ENCODE measurements around the gene MYO1B. TPM values are rescaled to one million over a fixed set of nuclear protein-coding genes. Genes with fewer than 3 reads are reported as not detected.

MYO1B gene
- total and polyA plus RNA-seq, 2 experiments from 2014 or later, result 26.4 to 70.6 TPM

DNA sequence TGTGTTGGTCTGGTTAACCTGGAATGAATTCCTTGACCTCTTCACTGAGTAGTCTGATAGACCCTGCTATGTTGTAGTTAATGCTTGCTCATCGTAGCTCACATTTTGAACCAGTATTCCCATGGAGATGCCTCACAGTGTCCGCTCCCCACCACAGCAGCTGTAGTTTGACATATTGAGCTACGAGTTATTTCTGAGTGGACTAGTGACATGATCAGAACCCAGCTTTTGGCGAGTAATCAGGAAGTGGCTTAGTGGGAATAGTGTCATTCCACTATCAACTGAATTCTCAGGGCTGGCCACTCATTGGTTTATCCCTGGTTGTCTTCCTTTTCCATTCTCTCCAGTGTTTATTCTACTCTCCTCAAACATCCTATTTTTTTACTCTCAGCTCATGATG, 102.7 kb downstream of the MYO1B start:
- Histone ChIP-seq H2AFZ (no peak overlapping the region), H3K36me3 (ENCODE audit: insufficient read depth) (no peaks in the 10 kb centered on the region), H3K4me2 (no peak overlapping the region), H3K27ac (ENCODE audit: low read depth) (no peak overlapping the region), H3K79me2 (replicated peaks; ENCODE audit: insufficient read depth) (0 out of 2 replicates have a peak, but pooled peaks cover 12% of the 10 kb centered on the region), H4K20me1 (replicated peaks; ENCODE audit: insufficient read depth) (no peaks in the 10 kb centered on the region; the same call in 1 of the 2 replicates), H3K9me2 (ENCODE audit: insufficient read depth) (no peaks in the 10 kb centered on the region), H3F3A (replicated peaks; ENCODE audit: low read depth) (no peaks in the 10 kb centered on the region), H3K4me3 (no peak overlapping the region), H3K27me3 (ENCODE audit: insufficient read depth) (no peaks in the 10 kb centered on the region), H3K4me1 (ENCODE audit: insufficient read depth) (no peaks in the 10 kb centered on the region)
- no peak for TF ChIP-seq NANOG (IDR thresholded peaks at IDR 0.05; ENCODE audit: borderline replicate concordance)
- TF ChIP-seq EZH2 (IDR thresholded peaks at IDR 0.05; ENCODE audit: low read depth, unreplicated experiment), result no peak
- no peak for TF ChIP-seq ZNF462 (CRISPR knock-in tag; IDR thresholded peaks at IDR 0.05)
- TF ChIP-seq, protein P1, sequence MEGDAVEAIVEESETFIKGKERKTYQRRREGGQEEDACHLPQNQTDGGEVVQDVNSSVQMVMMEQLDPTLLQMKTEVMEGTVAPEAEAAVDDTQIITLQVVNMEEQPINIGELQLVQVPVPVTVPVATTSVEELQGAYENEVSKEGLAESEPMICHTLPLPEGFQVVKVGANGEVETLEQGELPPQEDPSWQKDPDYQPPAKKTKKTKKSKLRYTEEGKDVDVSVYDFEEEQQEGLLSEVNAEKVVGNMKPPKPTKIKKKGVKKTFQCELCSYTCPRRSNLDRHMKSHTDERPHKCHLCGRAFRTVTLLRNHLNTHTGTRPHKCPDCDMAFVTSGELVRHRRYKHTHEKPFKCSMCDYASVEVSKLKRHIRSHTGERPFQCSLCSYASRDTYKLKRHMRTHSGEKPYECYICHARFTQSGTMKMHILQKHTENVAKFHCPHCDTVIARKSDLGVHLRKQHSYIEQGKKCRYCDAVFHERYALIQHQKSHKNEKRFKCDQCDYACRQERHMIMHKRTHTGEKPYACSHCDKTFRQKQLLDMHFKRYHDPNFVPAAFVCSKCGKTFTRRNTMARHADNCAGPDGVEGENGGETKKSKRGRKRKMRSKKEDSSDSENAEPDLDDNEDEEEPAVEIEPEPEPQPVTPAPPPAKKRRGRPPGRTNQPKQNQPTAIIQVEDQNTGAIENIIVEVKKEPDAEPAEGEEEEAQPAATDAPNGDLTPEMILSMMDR (conservative IDR thresholded peaks at IDR 0.05; ENCODE audit: low read depth in 2 of 2), result no peak
- TF ChIP-seq JUNB (IDR thresholded peaks at IDR 0.05; ENCODE audit: unreplicated experiment), result no peak
- no peak for TF ChIP-seq POLR2AphosphoS5 (IDR thresholded peaks at IDR 0.05; ENCODE audit: low read depth)
- no peak for TF ChIP-seq REST (IDR thresholded peaks at IDR 0.05; ENCODE audit: unreplicated experiment)
- TF ChIP-seq ZNF331 (CRISPR knock-in tag; IDR thresholded peaks at IDR 0.05; ENCODE audit: low read depth), result no peak
- TF ChIP-seq STAT1 (IDR thresholded peaks at IDR 0.05; ENCODE audit: unreplicated experiment), result no peak
- TF ChIP-seq, protein P2, sequence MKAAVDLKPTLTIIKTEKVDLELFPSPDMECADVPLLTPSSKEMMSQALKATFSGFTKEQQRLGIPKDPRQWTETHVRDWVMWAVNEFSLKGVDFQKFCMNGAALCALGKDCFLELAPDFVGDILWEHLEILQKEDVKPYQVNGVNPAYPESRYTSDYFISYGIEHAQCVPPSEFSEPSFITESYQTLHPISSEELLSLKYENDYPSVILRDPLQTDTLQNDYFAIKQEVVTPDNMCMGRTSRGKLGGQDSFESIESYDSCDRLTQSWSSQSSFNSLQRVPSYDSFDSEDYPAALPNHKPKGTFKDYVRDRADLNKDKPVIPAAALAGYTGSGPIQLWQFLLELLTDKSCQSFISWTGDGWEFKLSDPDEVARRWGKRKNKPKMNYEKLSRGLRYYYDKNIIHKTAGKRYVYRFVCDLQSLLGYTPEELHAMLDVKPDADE (IDR thresholded peaks at IDR 0.05), result no peak
- TF ChIP-seq EZH2phosphoT487 (IDR thresholded peaks at IDR 0.05; ENCODE audit: unreplicated experiment), result no peak
- TF ChIP-seq ZNF114 (CRISPR knock-in tag; IDR thresholded peaks at IDR 0.05), result no peak
- no peak for TF ChIP-seq CREB1 (CRISPR knock-in tag; IDR thresholded peaks at IDR 0.05; ENCODE audit: low read depth)
- Mint-ChIP-seq H3K4me1 (no peaks in the 10 kb centered on the region), H3K36me3 (ENCODE audit: low read depth) (peaks cover 33% of the 10 kb centered on the region), H3K27me3 (ENCODE audit: insufficient read depth, low read depth, poor library complexity) (no peaks in the 10 kb centered on the region), H3K4me3 (no peak overlapping the region), H3K27ac (no peak overlapping the region), H3K9me3 (no peaks in the 10 kb centered on the region)
- DNase-seq (ENCODE audit: low spot score) (no peak), ATAC-seq (no peak)
